Erythroblast (primary cell): Measurements from ENCODE around the gene HMGN2.

Experiments used
- GATA1 ChIP-seq: IDR thresholded peaks from 2 replicates; pipeline ENCODE4 v1.6.1; 2011; ENCODE audit warnings: low read depth, mild to moderate bottlenecking, control low read depth, low read length, moderate library complexity
- POLR2A ChIP-seq: IDR thresholded peaks from 2 replicates; pipeline ENCODE4 v1.6.1; 2011; ENCODE audit warnings: mild to moderate bottlenecking, low read length

DNA sequence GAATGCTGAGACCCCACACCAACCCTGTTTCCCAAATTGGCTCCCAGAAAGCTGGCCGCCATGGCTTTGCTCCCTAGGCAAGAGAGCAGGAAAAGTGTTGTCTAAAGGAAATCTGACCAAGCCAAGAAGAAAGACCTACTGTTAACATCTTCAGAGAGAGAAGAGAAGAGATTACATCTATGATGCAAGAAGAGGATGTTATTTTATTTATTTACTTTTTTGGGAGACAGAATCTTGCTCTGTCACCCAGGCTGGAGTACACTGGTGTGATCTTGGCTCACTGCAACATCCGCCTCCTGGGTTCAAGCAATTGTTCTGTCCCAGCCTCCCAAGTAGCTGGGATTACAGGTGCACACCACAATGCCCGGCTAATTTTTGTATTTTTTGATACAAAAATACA, 21.7 kb downstream of the HMGN2 start:
- TF ChIP-seq POLR2A (no peak), GATA1 (no peak)
